ENCODE measurements around the gene TIAM2.

The TIAM2 gene

GRCh38 chr6:155297669-155298068 lies 302.6 kb downstream of the TIAM2 start:
- no peak for DNase-seq (ENCODE audit: extremely low read depth, low read depth)
- no peak for TF ChIP-seq CTCF (IDR thresholded peaks at IDR 0.05; ENCODE audit: low read depth, low read length, missing control alignments)
- H3K4me3 ChIP-seq (replicated peaks; ENCODE audit: low read depth, low read length) = no peak overlapping the region

GRCh38 chr6:155301867-155302266 lies 306.8 kb downstream of the TIAM2 start:
- no peak overlapping the region for H3K4me3 ChIP-seq (replicated peaks; ENCODE audit: low read depth, low read length)
- no peak for DNase-seq (ENCODE audit: extremely low read depth, low read depth)
- no peak for TF ChIP-seq CTCF (IDR thresholded peaks at IDR 0.05; ENCODE audit: low read depth, low read length, missing control alignments)

GRCh38 chr6:155303361-155303870 lies 308.3 kb downstream of the TIAM2 start:
- TF ChIP-seq CTCF (IDR thresholded peaks at IDR 0.05; ENCODE audit: low read depth, low read length, missing control alignments) = no peak
- no peak for DNase-seq (ENCODE audit: extremely low read depth, low read depth)
- H3K4me3 ChIP-seq (replicated peaks; ENCODE audit: low read depth, low read length) = no peak overlapping the region

GRCh38 chr6:155306958-155307357 lies 311.8 kb downstream of the TIAM2 start:
- no peak overlapping the region for H3K4me3 ChIP-seq (replicated peaks; ENCODE audit: low read depth, low read length)
- no peak for DNase-seq (ENCODE audit: extremely low read depth, low read depth)
- no peak for TF ChIP-seq CTCF (IDR thresholded peaks at IDR 0.05; ENCODE audit: low read depth, low read length, missing control alignments)

Data from HFF-Myc (cell line).